NCI-H1092 treated with DMSO at 0.1 percent for 48 hours (cell line): ENCODE results near the gene ZCCHC7.

Experiments used
- DNase-seq: peaks from one replicate; lab custom pipeline; 2025; lab: John Stamatoyannopoulos, UW

ZCCHC7 gene

DNA sequence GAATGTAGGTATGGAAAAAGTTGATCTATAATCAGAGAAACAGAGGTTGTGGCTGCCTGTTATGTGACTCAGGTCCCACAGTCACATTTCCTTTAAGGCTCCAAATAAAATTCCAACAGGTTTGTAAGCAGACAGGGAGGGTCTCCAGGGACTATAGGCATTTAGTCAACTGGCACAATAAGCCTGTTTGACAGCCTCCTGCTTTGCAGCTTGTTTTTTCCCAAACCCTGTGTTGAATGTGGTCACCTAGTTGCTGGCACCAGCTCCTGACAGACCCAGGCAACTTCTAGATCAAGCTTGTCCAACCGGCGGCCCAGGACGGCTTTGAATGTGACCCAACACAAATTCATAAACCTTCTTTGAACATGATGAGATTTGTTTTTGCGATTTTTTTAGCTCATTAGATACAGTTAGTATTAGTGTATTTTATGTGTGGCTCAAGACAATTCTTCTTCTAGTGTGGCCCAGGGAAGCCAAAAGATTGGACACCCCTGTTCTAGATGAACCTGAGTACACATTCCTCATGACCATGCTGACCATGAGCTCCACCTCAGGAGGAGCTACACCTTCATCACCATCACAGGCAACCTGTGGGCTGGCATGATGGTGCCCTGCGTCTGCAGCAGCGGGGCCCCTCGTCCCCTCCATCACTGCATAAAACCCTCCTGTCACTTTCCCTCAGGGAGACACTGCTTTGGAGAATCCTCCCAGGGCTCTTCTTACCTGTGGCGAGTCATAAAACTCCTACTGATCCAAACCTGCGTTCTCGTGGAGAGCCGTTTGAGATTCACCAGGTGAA, 286.4 kb downstream of the ZCCHC7 start:
- no peak for DNase-seq

DNA sequence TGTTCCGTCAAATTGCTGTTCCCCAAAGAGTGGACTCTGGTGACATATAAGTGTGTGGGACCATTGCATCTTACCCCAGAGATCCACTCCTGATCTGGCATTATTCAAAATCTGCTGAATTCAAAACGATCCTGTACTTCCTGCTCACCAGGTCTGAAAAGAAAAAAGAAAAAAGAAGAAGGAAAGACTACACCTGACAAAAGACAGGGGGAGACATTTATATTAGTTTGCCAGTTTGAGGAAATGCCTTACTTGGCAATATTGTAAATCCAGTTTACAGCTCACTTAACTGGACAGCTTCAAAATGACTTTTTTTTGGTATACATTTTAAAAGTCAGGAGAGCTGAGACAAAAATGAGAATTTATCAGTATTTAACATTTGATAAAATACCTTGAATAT, 287.1 kb downstream of the ZCCHC7 start:
- no peak for DNase-seq
